GM21825 (cell line): ENCODE measurements around the gene ARL5C.

Experiments used
- ATAC-seq: cut with Tn5 transposase; IDR thresholded peaks from one replicate; pipeline ENCODE4 v1.9.1; 2021; ENCODE audit warnings: mild to moderate bottlenecking, moderate library complexity; ENCODE audit not compliant: unreplicated experiment

ARL5C gene

GRCh38 chr17:39194089-39194984, 28.4 kb upstream of the ARL5C start:
- ATAC-seq: no peak

- ATAC-seq: no peak
Observed at GRCh38 chr17:39193346-39193745, 27.4 kb upstream of the ARL5C start.

GRCh38 chr17:39192901-39193300, 26.9 kb upstream of the ARL5C start:
- no peak for ATAC-seq

- no peak for ATAC-seq
Observed at GRCh38 chr17:39191750-39192510, 26.0 kb upstream of the ARL5C start.

GRCh38 chr17:39187152-39187830, 21.3 kb upstream of the ARL5C start:
- no peak for ATAC-seq

- ATAC-seq: no peak
Observed at GRCh38 chr17:39186481-39187002, 20.6 kb upstream of the ARL5C start.

GRCh38 chr17:39183720-39184119, 17.8 kb upstream of the ARL5C start:
- ATAC-seq: no peak

GRCh38 chr17:39183045-39183444, 17.1 kb upstream of the ARL5C start:
- ATAC-seq: no peak

- ATAC-seq: no peak
Observed at GRCh38 chr17:39181303-39181702, 15.3 kb upstream of the ARL5C start.

- ATAC-seq: no peak
Observed at GRCh38 chr17:39178536-39178935, 12.6 kb upstream of the ARL5C start.

GRCh38 chr17:39177256-39177655, 11.3 kb upstream of the ARL5C start:
- ATAC-seq: no peak

GRCh38 chr17:39175695-39176093, 9.7 kb upstream of the ARL5C start:
- ATAC-seq: no peak

GRCh38 chr17:39174920-39175694, 9.1 kb upstream of the ARL5C start:
- no peak for ATAC-seq

- no peak for ATAC-seq
Observed at GRCh38 chr17:39173526-39174274, 7.7 kb upstream of the ARL5C start.

GRCh38 chr17:39173080-39173479, 7.1 kb upstream of the ARL5C start:
- ATAC-seq: no peak

- ATAC-seq: no peak
Observed at GRCh38 chr17:39171933-39172332, 6.0 kb upstream of the ARL5C start.

GRCh38 chr17:39170558-39170957, 4.6 kb upstream of the ARL5C start:
- no peak for ATAC-seq

GRCh38 chr17:39170109-39170508, 4.1 kb upstream of the ARL5C start:
- no peak for ATAC-seq

- no peak for ATAC-seq
Observed at GRCh38 chr17:39169518-39169917, 3.6 kb upstream of the ARL5C start.

GRCh38 chr17:39169101-39169500, 3.1 kb upstream of the ARL5C start:
- ATAC-seq: no peak
